SW480 (cell line): ENCODE results near the gene SKAP2.

Experiments used
- DNase-seq: peaks from one replicate; pipeline ENCODE4 v3.0.0-alpha.2; 2016; ENCODE audit warnings: low spot score

SKAP2 gene

GRCh38 chr7:26864309-26865093 lies at the start of gene SKAP2:
SKAP2 (minus strand) TSS chr7:26864590; CDS start chr7:26864429, 161 bp downstream.
- peak; percentile 99 for DNase-seq

GRCh38 chr7:26912933-26913536 lies 48.6 kb upstream of the SKAP2 start:
- DNase-seq = no peak

- DNase-seq = no peak
Measured at GRCh38 chr7:26912338-26912737, 47.9 kb upstream of the SKAP2 start.

- DNase-seq = peak; percentile 46
Measured at GRCh38 chr7:26910221-26910620, 45.8 kb upstream of the SKAP2 start.

GRCh38 chr7:26900251-26900650 lies 35.9 kb upstream of the SKAP2 start:
- no peak for DNase-seq

- DNase-seq = no peak
Measured at GRCh38 chr7:26899519-26899918, 35.1 kb upstream of the SKAP2 start.

GRCh38 chr7:26898891-26899290 lies 34.5 kb upstream of the SKAP2 start:
- DNase-seq = no peak

- DNase-seq = no peak
Measured at GRCh38 chr7:26897928-26898327, 33.5 kb upstream of the SKAP2 start.

GRCh38 chr7:26891400-26892350 lies 27.3 kb upstream of the SKAP2 start:
- DNase-seq = no peak

GRCh38 chr7:26880852-26881251 lies 16.5 kb upstream of the SKAP2 start:
- no peak for DNase-seq

GRCh38 chr7:26879671-26880070 lies 15.3 kb upstream of the SKAP2 start:
- DNase-seq = no peak

- DNase-seq = peak; percentile 85
Measured at GRCh38 chr7:26868841-26869495, 4.6 kb upstream of the SKAP2 start.

GRCh38 chr7:26865094-26865388 lies 651 bp upstream of the SKAP2 start:
- no peak for DNase-seq

GRCh38 chr7:26863518-26864308 lies 677 bp downstream of the SKAP2 start:
- peak; percentile 86 for DNase-seq

GRCh38 chr7:26862834-26863233 lies 1.6 kb downstream of the SKAP2 start:
- no peak for DNase-seq

GRCh38 chr7:26861050-26861449 lies 3.3 kb downstream of the SKAP2 start:
- DNase-seq = no peak

GRCh38 chr7:26860361-26860760 lies 4.0 kb downstream of the SKAP2 start:
- peak; percentile 90 for DNase-seq

GRCh38 chr7:26859720-26860119 lies 4.7 kb downstream of the SKAP2 start:
- DNase-seq = no peak

GRCh38 chr7:26858735-26859134 lies 5.7 kb downstream of the SKAP2 start:
- DNase-seq = peak; percentile 67

GRCh38 chr7:26858241-26858715 lies 6.1 kb downstream of the SKAP2 start:
- DNase-seq = no peak
